NCI-H2227 (cell line): ENCODE data around the gene CDON.

ENCODE experiments used
- DNase-seq: peaks from one replicate; lab custom pipeline; 2025; ENCODE audit not compliant: unreplicated experiment; lab: John Stamatoyannopoulos, UW

CDON gene

GRCh38 chr11:126082251-126083109, 19.8 kb upstream of the CDON start:
- DNase-seq: no peak

GRCh38 chr11:126081915-126082250, 19.2 kb upstream of the CDON start:
- DNase-seq: no peak

- no peak for DNase-seq
Observed at GRCh38 chr11:126080161-126080941, 17.7 kb upstream of the CDON start.

GRCh38 chr11:126079621-126080124, 17.0 kb upstream of the CDON start:
- DNase-seq: no peak

- no peak for DNase-seq
Observed at GRCh38 chr11:126076641-126077040, 14.0 kb upstream of the CDON start.

- no peak for DNase-seq
Observed at GRCh38 chr11:126072801-126073594, 10.3 kb upstream of the CDON start.

- DNase-seq: no peak
Observed at GRCh38 chr11:126072141-126072741, 9.6 kb upstream of the CDON start.

GRCh38 chr11:126063507-126063852, 814 bp upstream of the CDON start:
- DNase-seq: no peak

GRCh38 chr11:126061707-126062678, 673 bp downstream of the CDON start:
- peak; percentile 51 for DNase-seq

GRCh38 chr11:126060757-126061171, 1.9 kb downstream of the CDON start:
- no peak for DNase-seq

- DNase-seq: peak; percentile 49
Observed at GRCh38 chr11:126059238-126059781, 3.4 kb downstream of the CDON start.

- no peak for DNase-seq
Observed at GRCh38 chr11:126058105-126058874, 4.4 kb downstream of the CDON start.

GRCh38 chr11:126054882-126055281, 7.8 kb downstream of the CDON start:
- no peak for DNase-seq

- no peak for DNase-seq
Observed at GRCh38 chr11:126054408-126054807, 8.3 kb downstream of the CDON start.

GRCh38 chr11:126053415-126054286, 9.0 kb downstream of the CDON start:
- DNase-seq: no peak

- no peak for DNase-seq
Observed at GRCh38 chr11:126051117-126051516, 11.5 kb downstream of the CDON start.

GRCh38 chr11:126049159-126049558, 13.5 kb downstream of the CDON start:
- DNase-seq: no peak

- DNase-seq: no peak
Observed at GRCh38 chr11:126048197-126048596, 14.5 kb downstream of the CDON start.
